Hematopoietic multipotent progenitor cell treated with erythropoietin and hydrocortisone succinate and interleukin-3 and kit ligand, for 17 days (in vitro differentiated cells): ENCODE results near the gene TRMT5.
A peak's percentile ranks its signal among the peaks of the same experiment; 100 is the strongest.

Source experiments
- DNase-seq: peaks from one replicate; pipeline ENCODE4 v3.0.0-alpha.2; 2015; ENCODE audit warnings: low spot score

The TRMT5 gene

GRCh38 chr14:60965402-60965801 is 15.5 kb downstream of the TRMT5 start:
- no peak for DNase-seq

GRCh38 chr14:60964904-60965303 is 16.0 kb downstream of the TRMT5 start:
- DNase-seq = no peak

- DNase-seq = no peak
Observed at GRCh38 chr14:60963761-60964160, 17.1 kb downstream of the TRMT5 start.

GRCh38 chr14:60958146-60958545 is 22.7 kb downstream of the TRMT5 start:
- no peak for DNase-seq

- DNase-seq = no peak
Observed at GRCh38 chr14:60956632-60957031, 24.2 kb downstream of the TRMT5 start.

- no peak for DNase-seq
Observed at GRCh38 chr14:60956202-60956601, 24.7 kb downstream of the TRMT5 start.

GRCh38 chr14:60951776-60952435 is 29.0 kb downstream of the TRMT5 start:
- no peak for DNase-seq

- no peak for DNase-seq
Observed at GRCh38 chr14:60946773-60947172, 34.1 kb downstream of the TRMT5 start.

- no peak for DNase-seq
Observed at GRCh38 chr14:60945984-60946383, 34.9 kb downstream of the TRMT5 start.

GRCh38 chr14:60944204-60944603 is 36.7 kb downstream of the TRMT5 start:
- DNase-seq = no peak

- DNase-seq = no peak
Observed at GRCh38 chr14:60943637-60944032, 37.2 kb downstream of the TRMT5 start.

- no peak for DNase-seq
Observed at GRCh38 chr14:60935319-60935718, 45.6 kb downstream of the TRMT5 start.

GRCh38 chr14:60933920-60934655 is 46.8 kb downstream of the TRMT5 start:
- peak; percentile 27 for DNase-seq

GRCh38 chr14:60931218-60931617 is 49.7 kb downstream of the TRMT5 start:
- DNase-seq = no peak

GRCh38 chr14:60926002-60926401 is 54.9 kb downstream of the TRMT5 start:
- no peak for DNase-seq

- no peak for DNase-seq
Observed at GRCh38 chr14:60925286-60925685, 55.6 kb downstream of the TRMT5 start.

GRCh38 chr14:60922050-60922449 is 58.8 kb downstream of the TRMT5 start:
- DNase-seq = no peak
